ENCODE measurements around the gene WRNIP1.

The WRNIP1 gene

DNA sequence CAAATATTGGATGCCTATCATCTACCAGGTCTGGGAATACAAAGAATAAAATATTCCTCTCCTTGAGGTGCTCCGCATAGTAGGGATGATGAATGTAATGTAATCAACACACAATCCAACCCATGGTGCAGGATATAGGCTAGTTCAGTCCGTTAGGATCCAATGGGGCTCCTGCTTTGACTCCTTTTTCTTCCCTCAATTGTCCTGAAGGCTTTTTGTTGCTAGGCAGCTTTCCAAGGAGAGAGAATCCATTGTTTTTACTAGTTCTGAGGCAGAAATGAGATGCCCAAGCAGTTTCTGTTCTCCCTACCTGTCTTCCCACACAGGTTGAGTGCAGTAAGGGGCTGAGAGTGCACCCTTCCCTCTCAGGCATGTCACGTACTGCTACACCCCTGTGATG lies 12.1 kb downstream of the WRNIP1 start:
- Mint-ChIP-seq H3K27ac (no peak overlapping the region), H3K4me3 (no peak overlapping the region), H3K4me1 (peaks cover 14 to 31% of the 10 kb centered on the region in 2 donors), H3K9me3 (no peaks in the 10 kb centered on the region), H3K27me3 (no peaks in the 10 kb centered on the region), H3K36me3 (peaks cover 23 to 37% of the 10 kb centered on the region in 2 donors)
- ATAC-seq (replicated peaks) (no peak), DNase-seq (no peak)

DNA sequence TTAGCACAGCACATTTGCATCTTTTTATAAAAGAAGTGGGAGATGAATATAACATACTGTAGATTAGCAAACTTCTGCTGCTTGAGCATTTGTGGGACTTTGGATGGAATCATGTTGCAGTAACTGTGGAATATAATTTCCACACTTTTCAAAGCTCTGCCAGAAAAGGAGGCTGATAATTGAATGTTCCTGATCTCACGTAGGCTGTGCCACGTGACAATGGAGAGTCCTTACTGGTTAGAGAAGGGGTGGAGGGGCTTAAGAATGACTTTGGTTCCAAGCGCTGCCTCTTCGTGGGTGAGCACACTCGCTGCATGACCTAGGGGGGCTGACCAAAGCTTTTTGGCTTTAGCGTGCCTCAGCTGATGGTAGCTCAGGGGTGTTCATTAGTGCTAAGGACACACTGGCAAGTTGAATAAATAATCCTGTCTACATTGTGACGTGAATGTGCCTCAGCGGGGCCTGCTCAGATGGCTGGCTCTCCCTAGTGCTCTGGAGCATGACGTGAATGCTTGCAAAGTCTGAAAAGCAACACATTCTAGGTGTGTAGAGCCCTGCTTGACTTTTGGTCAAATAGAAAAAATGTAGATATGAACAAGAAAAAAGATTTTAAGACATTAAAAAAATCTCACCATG lies 15.0 kb downstream of the WRNIP1 start:
- Mint-ChIP-seq H3K4me1 (peaks cover 11 to 26% of the 10 kb centered on the region in 2 donors), H3K36me3 (peaks cover 27 to 45% of the 10 kb centered on the region in 2 donors), H3K27me3 (no peaks in the 10 kb centered on the region)

DNA sequence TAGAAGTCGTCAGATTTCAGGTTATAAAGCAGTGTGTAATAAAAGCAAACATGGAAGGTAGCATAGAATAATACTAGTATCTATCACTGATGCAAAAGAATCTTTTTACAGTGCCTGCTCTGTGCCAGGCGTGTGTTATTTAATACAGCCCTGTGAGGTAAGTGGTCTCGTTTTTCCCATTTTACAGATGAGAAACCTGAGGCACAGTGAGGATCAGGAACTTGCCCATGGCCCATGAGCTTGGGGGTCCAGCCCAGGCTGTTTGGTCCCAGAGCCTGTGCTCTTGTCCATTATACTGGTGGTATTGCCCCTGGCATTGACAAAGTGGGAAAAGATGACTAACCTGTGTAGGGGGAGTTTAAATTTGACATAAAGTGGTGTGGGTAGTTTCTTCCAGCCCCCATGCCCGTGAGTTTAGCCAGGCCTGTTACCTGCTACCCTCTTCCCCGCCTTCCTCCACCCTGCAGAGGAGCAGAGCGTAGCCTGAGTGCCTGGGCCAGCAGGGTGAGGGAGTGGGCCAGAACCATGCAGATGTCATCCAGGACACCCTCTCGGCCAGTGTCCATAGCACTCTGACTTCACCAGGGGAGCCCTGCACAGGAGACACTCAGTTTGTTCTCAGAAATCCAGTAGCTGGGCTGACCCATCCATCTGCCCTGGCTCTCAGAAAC lies 16.6 kb downstream of the WRNIP1 start:
- ATAC-seq (replicated peaks) (no peak), DNase-seq (no peak)
- Mint-ChIP-seq H3K9me3 (no peaks in the 10 kb centered on the region), H3K27ac (no peak overlapping the region), H3K4me3 (no peak overlapping the region), H3K27me3 (no peaks in the 10 kb centered on the region), H3K4me1 (peaks cover 7 to 21% of the 10 kb centered on the region in 2 donors), H3K36me3 (peaks cover 29 to 47% of the 10 kb centered on the region in 2 donors)

More for the DNA sequence above, 15.0 kb downstream of the WRNIP1 start:
- DNase-seq (no peak), ATAC-seq (replicated peaks) (no peak)
- no peak overlapping the region for H3K4me3 Mint-ChIP-seq
- H3K27ac Mint-ChIP-seq = no peak overlapping the region
- no peaks in the 10 kb centered on the region for H3K9me3 Mint-ChIP-seq

DNA sequence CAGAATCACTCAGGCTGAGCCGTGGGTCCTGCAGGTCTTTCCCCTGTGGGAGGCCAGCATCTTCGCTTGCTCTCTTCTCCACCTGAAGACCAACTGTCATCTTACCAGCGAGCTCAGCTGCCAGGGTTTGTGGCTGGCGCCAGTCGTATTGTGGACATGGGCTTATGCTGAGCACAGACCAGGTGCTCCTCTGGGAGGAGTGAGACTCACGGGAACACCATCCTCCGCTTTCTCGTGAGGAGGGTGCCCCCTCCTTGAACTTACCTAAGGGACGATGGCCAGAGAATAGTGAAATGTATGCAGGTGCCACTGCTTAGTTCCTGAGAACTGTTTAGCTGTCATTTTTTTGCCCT lies 17.1 kb downstream of the WRNIP1 start:
- ATAC-seq (replicated peaks) (no peak), DNase-seq (no peak)
- H3K4me1 Mint-ChIP-seq = peaks cover 7 to 21% of the 10 kb centered on the region in 2 donors
- peaks cover 33 to 51% of the 10 kb centered on the region in 2 donors for H3K36me3 Mint-ChIP-seq
- H3K9me3 Mint-ChIP-seq = no peaks in the 10 kb centered on the region
- H3K27me3 Mint-ChIP-seq = no peaks in the 10 kb centered on the region
- no peak overlapping the region for H3K4me3 Mint-ChIP-seq
- no peak overlapping the region for H3K27ac Mint-ChIP-seq

DNA sequence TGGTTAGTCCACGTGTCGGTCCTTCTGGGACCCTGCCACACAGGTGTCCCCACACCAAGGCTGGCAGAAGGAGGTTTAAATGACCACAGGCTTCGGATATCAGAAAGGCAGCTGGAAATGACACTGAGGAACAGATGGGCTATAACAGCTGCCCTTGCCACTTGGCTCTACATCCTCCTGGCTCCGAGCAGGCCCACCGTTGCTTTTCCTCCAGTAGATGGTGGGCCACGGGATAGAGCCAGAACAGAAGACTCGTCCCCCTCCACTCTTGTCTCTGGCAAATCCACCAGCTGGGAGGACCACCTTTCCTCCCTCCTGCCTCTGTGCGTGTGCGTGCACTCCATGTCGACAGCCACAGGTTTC lies 17.6 kb downstream of the WRNIP1 start:
- peak overlapping the region; percentile 59 for H3K27ac Mint-ChIP-seq
- no peak overlapping the region for H3K4me3 Mint-ChIP-seq
- H3K36me3 Mint-ChIP-seq = peaks cover 36 to 56% of the 10 kb centered on the region in 2 donors
- ATAC-seq (replicated peaks) (no peak), DNase-seq (no peak)
- H3K9me3 Mint-ChIP-seq = no peaks in the 10 kb centered on the region
- peaks cover 5 to 16% of the 10 kb centered on the region in 2 donors for H3K4me1 Mint-ChIP-seq
- H3K27me3 Mint-ChIP-seq = no peaks in the 10 kb centered on the region

DNA sequence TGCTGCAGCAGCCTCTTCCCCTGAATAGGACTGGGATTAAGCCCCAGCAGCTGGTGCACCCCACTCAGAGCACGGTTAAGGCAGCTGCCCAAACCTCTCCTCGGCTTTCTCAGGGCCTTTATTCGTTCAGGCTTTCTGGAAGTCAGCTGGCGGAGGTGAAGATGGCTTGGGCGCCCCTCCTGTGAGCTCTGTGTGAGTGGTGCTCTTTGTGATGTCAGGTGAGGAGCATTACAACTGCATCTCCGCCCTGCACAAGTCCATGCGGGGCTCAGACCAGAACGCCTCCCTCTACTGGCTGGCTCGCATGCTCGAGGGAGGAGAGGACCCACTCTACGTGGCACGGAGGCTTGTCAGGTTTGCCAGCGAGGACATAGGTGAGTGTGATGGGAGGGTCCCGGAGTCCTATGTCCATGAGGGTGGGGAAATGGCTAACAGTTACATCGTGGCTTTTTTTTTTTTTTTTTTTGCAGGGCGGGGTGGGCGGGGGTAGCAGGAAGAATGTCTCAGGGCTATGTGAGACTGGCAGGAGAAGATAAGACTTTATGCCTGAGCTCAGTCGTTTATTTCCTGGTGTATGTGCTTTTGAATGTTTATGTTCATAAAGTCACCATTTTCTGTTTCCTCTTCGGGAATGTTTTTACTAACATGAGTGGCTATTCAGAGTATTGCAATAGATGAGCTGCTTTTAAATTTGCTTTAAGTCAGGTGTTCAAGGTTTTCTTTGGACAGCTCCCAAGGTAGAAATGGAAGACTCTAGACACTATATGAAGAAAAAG lies 18.2 kb downstream of the WRNIP1 start:
- no peak for ATAC-seq (replicated peaks)
- Mint-ChIP-seq H3K4me1 (peaks cover 5 to 14% of the 10 kb centered on the region in 2 donors), H3K4me3 (no peak overlapping the region), H3K27ac (peak overlapping the region; percentile 66), H3K27me3 (no peaks in the 10 kb centered on the region), H3K36me3 (peaks cover 36 to 59% of the 10 kb centered on the region in 2 donors), H3K9me3 (no peaks in the 10 kb centered on the region)
- DNase-seq = no peak

DNA sequence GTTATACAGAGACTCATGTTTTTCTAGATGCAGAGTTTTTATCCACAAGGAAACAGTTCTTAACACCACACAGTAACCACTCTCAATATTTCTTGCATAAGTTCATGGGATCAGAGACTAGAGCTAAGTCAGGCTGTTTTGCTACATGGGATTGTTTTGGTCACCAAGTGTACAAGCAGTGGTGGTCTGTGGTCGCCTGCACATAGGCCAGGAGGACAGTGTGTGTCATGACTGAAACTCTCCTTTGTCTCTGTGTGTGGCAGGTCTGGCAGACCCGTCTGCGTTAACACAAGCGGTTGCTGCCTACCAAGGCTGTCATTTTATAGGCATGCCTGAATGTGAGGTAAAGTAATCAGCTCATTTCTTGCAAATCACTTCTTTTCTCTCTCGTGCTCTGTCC lies 18.9 kb downstream of the WRNIP1 start:
- H3K4me3 Mint-ChIP-seq = no peak overlapping the region
- no peaks in the 10 kb centered on the region for H3K9me3 Mint-ChIP-seq
- peaks cover 36 to 58% of the 10 kb centered on the region in 2 donors for H3K36me3 Mint-ChIP-seq
- no peaks in the 10 kb centered on the region for H3K27me3 Mint-ChIP-seq
- peaks cover 5 to 14% of the 10 kb centered on the region in 2 donors for H3K4me1 Mint-ChIP-seq
- no peak for DNase-seq
- no peak for ATAC-seq (replicated peaks)
- H3K27ac Mint-ChIP-seq = no peak overlapping the region

DNA sequence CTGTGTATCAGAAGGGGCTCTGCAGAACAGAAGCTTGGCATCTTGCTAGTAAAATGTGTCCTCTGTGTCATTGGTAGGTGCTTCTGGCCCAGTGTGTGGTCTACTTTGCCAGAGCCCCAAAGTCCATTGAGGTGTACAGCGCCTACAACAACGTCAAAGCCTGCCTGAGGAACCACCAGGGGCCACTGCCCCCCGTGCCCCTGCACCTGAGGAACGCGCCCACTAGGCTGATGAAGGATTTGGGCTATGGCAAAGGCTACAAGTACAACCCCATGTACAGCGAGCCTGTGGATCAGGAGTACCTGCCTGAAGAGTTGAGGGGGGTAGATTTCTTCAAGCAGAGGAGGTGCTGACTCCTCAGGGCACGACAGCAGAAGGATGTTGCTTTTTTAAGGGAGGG lies 19.7 kb downstream of the WRNIP1 start:
- peak overlapping the region; percentile 33 for H3K27ac Mint-ChIP-seq
- ATAC-seq (replicated peaks) (no peak), DNase-seq (no peak)
- no peaks in the 10 kb centered on the region for H3K9me3 Mint-ChIP-seq
- no peak overlapping the region for H3K4me3 Mint-ChIP-seq
- H3K27me3 Mint-ChIP-seq = no peaks in the 10 kb centered on the region
- peaks cover 36 to 56% of the 10 kb centered on the region in 2 donors for H3K36me3 Mint-ChIP-seq
- peaks cover 5 to 14% of the 10 kb centered on the region in 2 donors for H3K4me1 Mint-ChIP-seq

DNA sequence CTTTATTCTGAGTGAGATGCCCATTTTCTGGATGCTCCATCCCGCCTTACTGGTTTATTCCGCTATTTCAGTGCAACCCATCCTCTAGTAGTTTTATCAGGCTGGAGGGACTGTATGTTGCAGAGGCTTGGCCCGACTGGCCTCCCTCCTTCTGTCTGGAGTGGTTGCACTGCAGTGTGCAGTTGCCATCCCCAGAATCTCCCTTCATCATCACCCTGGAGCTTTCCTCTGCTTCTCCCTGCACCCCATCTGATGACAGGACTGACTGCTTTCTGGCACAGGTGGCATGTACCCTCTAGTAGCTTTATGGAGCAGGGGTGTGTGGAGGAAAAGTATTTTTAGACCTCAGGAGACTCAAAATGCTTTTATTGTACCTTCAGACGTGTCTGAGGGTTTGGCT lies 21.1 kb downstream of the WRNIP1 start:
- Mint-ChIP-seq H3K4me1 (peaks cover 10 to 23% of the 10 kb centered on the region in 2 donors), H3K27me3 (no peaks in the 10 kb centered on the region), H3K9me3 (no peaks in the 10 kb centered on the region), H3K36me3 (peaks cover 33 to 50% of the 10 kb centered on the region in 2 donors), H3K27ac (no peak overlapping the region), H3K4me3 (no peak overlapping the region)
- ATAC-seq (replicated peaks) (no peak), DNase-seq (no peak)

DNA sequence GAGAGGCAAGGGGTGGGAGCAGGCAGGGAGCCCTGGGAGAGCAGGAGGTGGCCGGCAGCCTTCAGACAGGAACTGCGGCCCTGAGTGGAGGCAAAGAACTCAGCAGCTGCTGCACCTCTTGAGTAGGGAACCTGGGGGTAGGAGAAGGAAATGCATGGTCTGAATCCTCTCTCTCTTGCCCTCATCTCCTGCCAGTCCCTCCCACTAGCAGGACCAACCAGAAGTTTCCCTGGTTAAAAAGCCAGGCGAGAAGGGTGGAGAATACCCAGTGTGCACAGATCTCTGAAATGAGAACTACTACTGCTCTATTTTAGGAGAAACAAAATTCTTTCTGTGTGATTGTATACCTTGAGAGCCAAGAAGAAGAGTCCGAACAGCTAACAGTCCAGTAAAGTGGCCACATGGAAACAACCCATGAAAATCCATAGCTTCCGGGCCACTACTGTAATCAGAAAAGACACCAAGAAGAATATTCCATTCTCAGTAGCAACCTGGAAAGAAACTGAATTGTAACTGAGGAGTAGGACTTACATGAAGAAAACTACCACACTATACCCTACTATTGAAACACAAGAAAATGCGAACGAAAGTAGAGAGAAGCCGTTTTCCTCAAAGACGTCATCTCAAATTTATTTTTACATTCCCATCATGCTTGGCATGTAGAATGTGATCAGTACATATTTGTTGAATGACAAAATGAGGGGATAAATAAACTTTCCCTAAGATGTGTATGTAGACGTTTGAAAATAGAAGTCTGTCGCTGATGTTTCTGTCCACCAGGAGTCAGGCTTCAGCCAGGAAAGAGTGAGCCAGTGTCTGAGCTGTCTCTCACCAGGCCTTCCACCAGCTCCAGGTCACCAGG lies 25.6 kb downstream of the WRNIP1 start:
- peak; percentile 91 to 93 for ATAC-seq (replicated peaks)
- H3K27me3 Mint-ChIP-seq = no peaks in the 10 kb centered on the region
- peak; percentile 47 for DNase-seq
- no peaks in the 10 kb centered on the region for H3K9me3 Mint-ChIP-seq
- H3K4me1 Mint-ChIP-seq = peaks cover 24 to 48% of the 10 kb centered on the region in 2 donors
- H3K36me3 Mint-ChIP-seq = peaks cover 20 to 26% of the 10 kb centered on the region in 2 donors
- peak overlapping the region; percentile 60 for H3K27ac Mint-ChIP-seq
- H3K4me3 Mint-ChIP-seq = peak overlapping the region in 1 of 2 donors; percentile 48

DNA sequence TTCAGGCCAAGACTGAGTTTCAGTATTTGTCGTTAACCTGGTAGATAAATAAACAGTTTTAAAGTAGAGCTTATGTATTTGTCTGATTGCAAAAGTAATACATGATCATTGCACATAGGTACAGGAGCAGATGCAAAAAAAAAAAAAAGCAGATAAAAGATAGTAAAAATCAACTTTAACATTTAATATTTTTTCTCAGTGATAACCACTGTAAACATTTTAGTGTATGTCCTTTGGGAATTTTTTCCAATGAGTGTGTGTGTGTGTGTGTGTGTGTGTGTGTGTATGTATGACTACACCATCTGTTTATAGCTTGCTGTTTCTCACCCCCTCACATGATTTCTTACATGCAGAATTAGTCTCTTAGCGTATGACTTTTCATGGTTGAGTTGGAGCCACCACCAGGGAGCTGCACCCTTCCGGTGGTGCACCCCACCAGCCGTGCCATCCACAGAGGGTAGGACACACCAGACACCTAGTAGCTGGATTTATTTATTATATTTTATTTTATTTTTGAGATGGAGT lies 26.3 kb downstream of the WRNIP1 start:
- Mint-ChIP-seq H3K4me3 (peak overlapping the region in 1 of 2 donors; percentile 48), H3K27ac (peak overlapping the region; percentile 60), H3K9me3 (no peaks in the 10 kb centered on the region), H3K36me3 (peaks cover 14 to 21% of the 10 kb centered on the region in 2 donors), H3K4me1 (peaks cover 24 to 43% of the 10 kb centered on the region in 2 donors), H3K27me3 (no peaks in the 10 kb centered on the region)
- peak; percentile 27 to 64 for ATAC-seq (replicated peaks)
- no peak for DNase-seq

DNA sequence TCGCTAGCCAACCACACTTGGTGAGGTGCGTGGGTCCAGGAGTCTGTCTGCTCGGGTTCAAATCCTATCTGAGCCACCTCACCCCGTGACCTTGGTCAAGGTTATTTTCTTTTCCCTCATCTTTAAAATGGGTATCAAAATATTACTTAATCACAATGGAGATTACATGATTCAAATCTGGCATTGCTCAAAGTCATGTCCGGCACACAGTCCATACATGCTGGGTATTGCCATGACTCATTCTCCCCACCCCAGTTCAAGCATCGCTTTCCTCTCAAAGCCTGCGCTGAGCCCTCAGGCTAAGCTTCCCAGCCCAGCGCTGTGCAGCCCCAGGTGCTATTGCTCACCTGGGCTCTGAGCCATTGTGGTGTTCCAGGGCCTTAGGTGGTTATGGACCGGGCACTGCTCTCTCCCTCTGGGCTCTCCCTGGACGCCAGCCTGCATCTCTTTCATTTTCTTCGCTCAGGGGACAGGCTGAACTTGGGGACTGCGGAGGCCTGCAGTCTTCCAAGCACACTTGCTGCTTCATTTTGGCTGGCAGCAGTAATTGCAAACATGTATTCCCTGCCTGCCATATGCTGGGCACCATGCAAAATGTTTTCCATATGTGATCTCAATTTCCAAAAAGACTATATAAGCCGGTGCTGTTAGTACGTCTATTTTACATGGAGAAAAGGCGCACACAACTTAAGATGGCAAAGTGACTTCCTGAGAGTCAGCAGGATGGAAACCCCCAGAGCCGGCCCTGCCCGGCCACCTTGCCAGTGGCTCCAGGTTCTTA lies 27.3 kb downstream of the WRNIP1 start:
- DNase-seq = no peak
- peaks cover 28 to 53% of the 10 kb centered on the region in 2 donors for H3K4me1 Mint-ChIP-seq
- H3K27ac Mint-ChIP-seq = no peak overlapping the region
- H3K36me3 Mint-ChIP-seq = peaks cover 11 to 20% of the 10 kb centered on the region in 2 donors
- H3K27me3 Mint-ChIP-seq = no peaks in the 10 kb centered on the region
- no peak for ATAC-seq (replicated peaks)
- H3K4me3 Mint-ChIP-seq = no peak overlapping the region
- no peaks in the 10 kb centered on the region for H3K9me3 Mint-ChIP-seq

DNA sequence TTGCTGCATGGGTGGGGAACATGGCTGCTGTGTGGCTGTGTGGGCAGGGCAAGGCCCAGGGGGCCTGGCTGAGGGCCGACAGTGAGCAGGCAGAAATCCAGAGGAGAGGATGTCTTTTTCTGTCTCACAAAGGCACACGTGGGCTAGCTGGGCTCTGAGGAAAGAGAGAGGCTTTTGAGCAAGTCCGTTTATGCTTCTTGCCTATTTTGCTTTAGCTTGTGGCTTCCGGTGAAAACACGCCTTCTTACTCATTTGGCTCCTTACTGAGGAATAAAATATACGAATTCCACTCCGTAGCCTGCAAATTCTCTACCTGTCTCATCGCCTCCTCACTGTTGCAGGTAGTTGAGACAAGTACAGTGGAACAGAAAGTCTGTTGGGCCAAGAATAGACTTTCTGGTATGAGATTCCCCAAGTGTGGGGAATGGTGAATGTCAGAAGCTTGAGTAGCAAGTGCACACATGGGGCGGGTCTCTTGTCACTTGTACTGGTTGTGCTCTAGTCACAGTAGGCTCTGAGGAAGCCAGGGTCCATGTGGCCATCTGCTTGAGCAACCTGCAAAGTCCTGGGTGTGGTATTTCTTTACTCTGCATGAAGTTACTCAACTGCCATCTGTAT lies 28.4 kb downstream of the WRNIP1 start:
- peaks cover 10 to 14% of the 10 kb centered on the region in 2 donors for H3K36me3 Mint-ChIP-seq
- DNase-seq (no peak), ATAC-seq (replicated peaks) (peak; percentile 30 to 36)
- no peaks in the 10 kb centered on the region for H3K9me3 Mint-ChIP-seq
- H3K4me3 Mint-ChIP-seq = no peak overlapping the region
- no peaks in the 10 kb centered on the region for H3K27me3 Mint-ChIP-seq
- peak overlapping the region; percentile 10 for H3K27ac Mint-ChIP-seq
- H3K4me1 Mint-ChIP-seq = peaks cover 28 to 58% of the 10 kb centered on the region in 2 donors
